ENCODE data around the gene ATOH8. TPM values are rescaled to one million over a fixed set of nuclear protein-coding genes. Genes with fewer than 3 reads are reported as not detected.

ATOH8 gene
- total and polyA plus RNA-seq, 2 donors from 2014 or later = 11.2 to 18.6 TPM

- peaks cover 0 to 55% (median 23%) of the 10 kb centered on the region in 3 donors for H3K4me1 ChIP-seq (ENCODE audit: control insufficient read depth in 2 of 3, insufficient read depth in 2 of 3, low read depth in 1 of 3, low read length in 3 of 3)
- H3K27ac ChIP-seq (ENCODE audit: low read depth in 2 of 2, low read length in 2 of 2) = peak overlapping the region in 1 of 2 donors; percentile 28
- no peak overlapping the region for H3K9ac ChIP-seq (ENCODE audit: low read length in 3 of 3)
Observed at GRCh38 chr2:85770369-85770768, 16.6 kb downstream of the ATOH8 start.

GRCh38 chr2:85770786-85771409 lies 17.1 kb downstream of the ATOH8 start:
- Histone ChIP-seq H3K36me3 (ENCODE audit: control insufficient read depth in 2 of 3, insufficient read depth in 3 of 3, low read length in 3 of 3) (no peaks in the 10 kb centered on the region), H3K9me3 (ENCODE audit: control insufficient read depth in 2 of 3, insufficient read depth in 1 of 3, low read length in 3 of 3) (no peaks in the 10 kb centered on the region), H3K27ac (ENCODE audit: low read depth in 2 of 2, low read length in 2 of 2) (peak overlapping the region in 1 of 2 donors; percentile 28), H3K4me3 (ENCODE audit: low read length in 3 of 3) (no peak overlapping the region), H3K27me3 (ENCODE audit: control insufficient read depth, insufficient read depth, low read length) (no peaks in the 10 kb centered on the region), H3K9ac (ENCODE audit: low read length in 3 of 3) (no peak overlapping the region), H3K4me1 (ENCODE audit: control insufficient read depth in 2 of 3, insufficient read depth in 2 of 3, low read depth in 1 of 3, low read length in 3 of 3) (peaks cover 0 to 54% (median 23%) of the 10 kb centered on the region in 3 donors)
- DNase-seq = no peak
- TF ChIP-seq CTCF (IDR thresholded peaks at IDR 0.05; ENCODE audit: borderline replicate concordance, extremely low read depth, insufficient read depth) = no peak
- FAIRE-seq = no peak
- intact Hi-C loops (cut with DNase I) = no loop called here

More at GRCh38 chr2:85770369-85770768, 16.6 kb downstream of the ATOH8 start:
- Histone ChIP-seq H3K9me3 (ENCODE audit: control insufficient read depth in 2 of 3, insufficient read depth in 1 of 3, low read length in 3 of 3) (no peaks in the 10 kb centered on the region), H3K4me3 (ENCODE audit: low read length in 3 of 3) (no peak overlapping the region), H3K36me3 (ENCODE audit: control insufficient read depth in 2 of 3, insufficient read depth in 3 of 3, low read length in 3 of 3) (no peaks in the 10 kb centered on the region), H3K27me3 (ENCODE audit: control insufficient read depth, insufficient read depth, low read length) (no peaks in the 10 kb centered on the region)
- FAIRE-seq = no peak
- peak in 2 of 5 donors; percentile 42 to 80 for DNase-seq
- TF ChIP-seq CTCF (IDR thresholded peaks at IDR 0.05; ENCODE audit: borderline replicate concordance, extremely low read depth, insufficient read depth) = no peak
- intact Hi-C loops (cut with DNase I) = no loop called here

GRCh38 chr2:85771486-85771885 lies 17.7 kb downstream of the ATOH8 start:
- DNase-seq (no peak), FAIRE-seq (no peak)
- Histone ChIP-seq H3K4me3 (ENCODE audit: low read length in 3 of 3) (no peak overlapping the region), H3K9ac (ENCODE audit: low read length in 3 of 3) (no peak overlapping the region), H3K27ac (ENCODE audit: low read depth in 2 of 2, low read length in 2 of 2) (peak overlapping the region in 1 of 2 donors; percentile 44), H3K36me3 (ENCODE audit: control insufficient read depth in 2 of 3, insufficient read depth in 3 of 3, low read length in 3 of 3) (no peaks in the 10 kb centered on the region), H3K27me3 (ENCODE audit: control insufficient read depth, insufficient read depth, low read length) (no peaks in the 10 kb centered on the region), H3K9me3 (ENCODE audit: control insufficient read depth in 2 of 3, insufficient read depth in 1 of 3, low read length in 3 of 3) (no peaks in the 10 kb centered on the region), H3K4me1 (ENCODE audit: control insufficient read depth in 2 of 3, insufficient read depth in 2 of 3, low read depth in 1 of 3, low read length in 3 of 3) (peaks cover 0 to 52% (median 23%) of the 10 kb centered on the region in 3 donors)
- intact Hi-C loops (cut with DNase I) = no loop called here
- no peak for TF ChIP-seq CTCF (IDR thresholded peaks at IDR 0.05; ENCODE audit: borderline replicate concordance, extremely low read depth, insufficient read depth)
